ENCODE results near the gene TCL1B.
"Not testable (repeated sequence)": the region's sequence is repeated elsewhere in the genome, so short reads cannot be mapped to it uniquely, and the experiment has no call there.

Gene TCL1B

DNA sequence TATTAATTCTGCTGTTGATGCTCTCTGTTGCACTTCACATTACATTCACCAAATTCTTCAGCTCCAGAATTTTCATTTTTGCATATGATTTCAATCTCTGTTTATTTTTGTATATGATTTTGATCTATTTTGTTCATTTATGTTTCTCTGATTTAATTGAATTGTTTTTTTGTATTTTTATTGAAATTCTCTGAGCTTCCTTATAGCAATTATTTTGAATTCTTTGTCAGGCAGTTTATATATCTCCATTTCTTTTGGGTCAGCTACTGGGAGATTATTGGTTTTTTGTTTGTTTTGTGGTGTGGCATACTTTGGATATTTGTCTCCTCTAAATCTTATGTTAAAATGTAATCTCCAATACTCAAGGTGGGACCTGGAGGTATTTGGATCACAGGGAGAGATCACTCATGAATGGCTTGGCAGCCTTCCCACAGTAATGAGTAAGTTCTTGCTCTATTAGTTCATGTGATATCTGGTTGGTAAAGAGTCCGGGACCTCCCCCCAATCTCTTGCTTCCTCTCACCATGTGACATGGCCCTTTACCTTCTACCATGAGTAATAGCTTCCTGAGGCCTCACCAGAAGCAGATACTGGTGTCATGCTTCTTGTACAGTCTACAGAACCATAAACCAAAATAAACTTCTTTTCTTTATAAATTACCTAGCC lies 36.4 kb downstream of the TCL1B start:
- no peak overlapping the region for H3K4me3 ChIP-seq (ENCODE audit: severe bottlenecking)
- H3K9me3 ChIP-seq (ENCODE audit: severe bottlenecking), result no peaks in the 10 kb centered on the region
- H3K27ac ChIP-seq (ENCODE audit: poor library complexity, severe bottlenecking), result no peak overlapping the region
- TF ChIP-seq, protein P1, sequence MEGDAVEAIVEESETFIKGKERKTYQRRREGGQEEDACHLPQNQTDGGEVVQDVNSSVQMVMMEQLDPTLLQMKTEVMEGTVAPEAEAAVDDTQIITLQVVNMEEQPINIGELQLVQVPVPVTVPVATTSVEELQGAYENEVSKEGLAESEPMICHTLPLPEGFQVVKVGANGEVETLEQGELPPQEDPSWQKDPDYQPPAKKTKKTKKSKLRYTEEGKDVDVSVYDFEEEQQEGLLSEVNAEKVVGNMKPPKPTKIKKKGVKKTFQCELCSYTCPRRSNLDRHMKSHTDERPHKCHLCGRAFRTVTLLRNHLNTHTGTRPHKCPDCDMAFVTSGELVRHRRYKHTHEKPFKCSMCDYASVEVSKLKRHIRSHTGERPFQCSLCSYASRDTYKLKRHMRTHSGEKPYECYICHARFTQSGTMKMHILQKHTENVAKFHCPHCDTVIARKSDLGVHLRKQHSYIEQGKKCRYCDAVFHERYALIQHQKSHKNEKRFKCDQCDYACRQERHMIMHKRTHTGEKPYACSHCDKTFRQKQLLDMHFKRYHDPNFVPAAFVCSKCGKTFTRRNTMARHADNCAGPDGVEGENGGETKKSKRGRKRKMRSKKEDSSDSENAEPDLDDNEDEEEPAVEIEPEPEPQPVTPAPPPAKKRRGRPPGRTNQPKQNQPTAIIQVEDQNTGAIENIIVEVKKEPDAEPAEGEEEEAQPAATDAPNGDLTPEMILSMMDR (IDR thresholded peaks at IDR 0.05; ENCODE audit: poor library complexity, severe bottlenecking), result no peak
- peaks cover 2% of the 10 kb centered on the region for H3K4me1 ChIP-seq (ENCODE audit: insufficient read depth, poor library complexity, severe bottlenecking)
- H3K36me3 ChIP-seq (ENCODE audit: low read depth), result no peaks in the 10 kb centered on the region
- DNase-seq (ENCODE audit: low spot score) (no peak), ATAC-seq (ENCODE audit: low read depth) (peak; percentile 73)
- H3K27me3 ChIP-seq (ENCODE audit: insufficient read depth, poor library complexity, severe bottlenecking), result peaks cover 15% of the 10 kb centered on the region

DNA sequence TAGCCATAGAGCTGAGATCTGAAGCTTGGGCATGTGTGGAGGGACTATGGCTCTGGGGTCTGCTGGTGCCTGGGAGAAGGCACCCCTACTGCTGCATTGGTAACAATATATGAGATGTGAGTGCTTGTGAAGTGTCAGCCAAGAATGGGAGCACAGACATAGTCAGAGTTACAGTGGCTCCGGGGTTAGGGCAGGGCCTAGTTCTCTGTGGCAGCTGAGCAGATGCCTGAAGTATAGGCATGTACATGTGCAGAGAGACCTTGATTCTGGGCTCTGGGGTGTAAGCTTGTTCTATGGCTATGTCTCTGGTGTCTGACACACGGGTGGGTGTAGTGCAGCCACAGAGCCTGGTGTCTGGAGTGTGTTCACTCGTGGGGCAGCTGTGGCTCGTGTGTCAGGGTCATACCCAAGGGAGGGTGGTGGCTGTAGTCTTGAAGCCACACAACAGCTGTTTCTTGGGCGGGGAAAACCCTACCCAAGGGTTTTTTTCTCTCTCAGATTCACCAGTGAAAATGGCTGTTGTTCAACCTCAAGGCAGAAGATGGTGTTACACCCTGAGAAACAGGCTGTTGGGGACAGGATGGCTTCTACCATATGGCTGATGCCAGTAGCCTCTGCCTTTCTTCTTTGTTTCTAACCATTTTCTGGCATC lies 39.6 kb downstream of the TCL1B start:
- ATAC-seq (ENCODE audit: low read depth), result no peak
- TF ChIP-seq, protein P1 (IDR thresholded peaks at IDR 0.05; ENCODE audit: poor library complexity, severe bottlenecking), result no peak
- no peak overlapping the region for H3K27ac ChIP-seq (ENCODE audit: poor library complexity, severe bottlenecking)

GRCh38 chr14:95727056-95727700 lies 41.0 kb downstream of the TCL1B start:
- Histone ChIP-seq H3K9me3 (ENCODE audit: severe bottlenecking) (no peaks in the 10 kb centered on the region), H3K4me1 (ENCODE audit: insufficient read depth, poor library complexity, severe bottlenecking) (no peaks in the 10 kb centered on the region), H3K4me3 (ENCODE audit: severe bottlenecking) (no peak overlapping the region), H3K27ac (ENCODE audit: poor library complexity, severe bottlenecking) (no peak overlapping the region), H3K27me3 (ENCODE audit: insufficient read depth, poor library complexity, severe bottlenecking) (peaks cover 9% of the 10 kb centered on the region), H3K36me3 (ENCODE audit: low read depth) (no peaks in the 10 kb centered on the region)
- no peak for DNase-seq (ENCODE audit: low spot score)
- ATAC-seq (ENCODE audit: low read depth), result no peak
- TF ChIP-seq, protein P1 (IDR thresholded peaks at IDR 0.05; ENCODE audit: poor library complexity, severe bottlenecking), result no peak

More for the DNA sequence above, 39.6 kb downstream of the TCL1B start:
- no peak for DNase-seq (ENCODE audit: low spot score)
- Histone ChIP-seq H3K27me3 (ENCODE audit: insufficient read depth, poor library complexity, severe bottlenecking) (peaks cover 9% of the 10 kb centered on the region), H3K36me3 (ENCODE audit: low read depth) (no peaks in the 10 kb centered on the region), H3K4me1 (ENCODE audit: insufficient read depth, poor library complexity, severe bottlenecking) (no peaks in the 10 kb centered on the region), H3K4me3 (ENCODE audit: severe bottlenecking) (no peak overlapping the region), H3K9me3 (ENCODE audit: severe bottlenecking) (no peaks in the 10 kb centered on the region)

DNA sequence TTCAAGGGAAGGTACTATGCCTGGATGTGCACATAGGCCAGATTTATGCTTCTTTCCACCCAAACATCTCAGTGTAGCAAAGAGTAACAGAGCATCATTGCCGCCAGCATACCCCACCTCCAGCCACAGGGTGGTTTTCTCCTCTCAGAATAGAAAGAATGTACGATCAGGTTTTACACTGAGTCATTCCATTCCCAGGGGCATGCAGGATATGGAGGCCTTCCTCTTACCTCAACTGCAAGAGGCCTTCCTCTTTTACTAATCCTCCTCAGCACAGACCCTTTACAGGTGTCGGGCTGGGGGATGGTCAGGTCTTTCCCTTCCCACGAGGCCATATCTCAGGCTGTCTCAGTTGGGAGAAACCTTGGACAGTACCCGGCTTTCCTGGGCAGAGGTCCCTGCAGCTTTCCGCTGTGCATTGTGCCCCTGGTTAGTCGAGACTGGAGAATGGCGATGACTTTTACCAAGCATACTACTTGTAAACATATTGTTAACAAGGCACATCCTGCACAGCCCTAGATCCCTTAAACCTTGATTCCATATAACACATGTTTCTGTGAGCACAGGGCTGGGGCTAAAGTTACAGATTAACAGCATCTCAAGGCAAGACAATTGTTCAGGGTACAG lies 43.3 kb downstream of the TCL1B start:
- not testable (repeated sequence) for DNase-seq (ENCODE audit: low spot score); ATAC-seq (ENCODE audit: low read depth); H3K27me3 ChIP-seq (ENCODE audit: insufficient read depth, poor library complexity, severe bottlenecking); H3K36me3 ChIP-seq (ENCODE audit: low read depth); H3K4me3 ChIP-seq (ENCODE audit: severe bottlenecking); H3K9me3 ChIP-seq (ENCODE audit: severe bottlenecking); H3K27ac ChIP-seq (ENCODE audit: poor library complexity, severe bottlenecking); H3K4me1 ChIP-seq (ENCODE audit: insufficient read depth, poor library complexity, severe bottlenecking)

GRCh38 chr14:95730126-95730525 lies 43.9 kb downstream of the TCL1B start:
- H3K4me1 ChIP-seq (ENCODE audit: insufficient read depth, poor library complexity, severe bottlenecking), result no peaks in the 10 kb centered on the region
- no peaks in the 10 kb centered on the region for H3K9me3 ChIP-seq (ENCODE audit: severe bottlenecking)
- peaks cover 12% of the 10 kb centered on the region for H3K27me3 ChIP-seq (ENCODE audit: insufficient read depth, poor library complexity, severe bottlenecking)
- no peaks in the 10 kb centered on the region for H3K36me3 ChIP-seq (ENCODE audit: low read depth)
- H3K27ac ChIP-seq (ENCODE audit: poor library complexity, severe bottlenecking), result no peak overlapping the region
- ATAC-seq (ENCODE audit: low read depth) (0 out of 3 replicates have a peak, but pooled peaks have one; percentile 42), DNase-seq (ENCODE audit: low spot score) (no peak)
- TF ChIP-seq, protein P1 (IDR thresholded peaks at IDR 0.05; ENCODE audit: poor library complexity, severe bottlenecking), result no peak
- H3K4me3 ChIP-seq (ENCODE audit: severe bottlenecking), result no peak overlapping the region

Data from RWPE2 (cell line).